ENCODE results near the gene SLC25A22.

Gene SLC25A22

GRCh38 chr11:821512-822371 is 23.7 kb upstream of the SLC25A22 start:
- DNase-seq, result peak; percentile 69

DNA sequence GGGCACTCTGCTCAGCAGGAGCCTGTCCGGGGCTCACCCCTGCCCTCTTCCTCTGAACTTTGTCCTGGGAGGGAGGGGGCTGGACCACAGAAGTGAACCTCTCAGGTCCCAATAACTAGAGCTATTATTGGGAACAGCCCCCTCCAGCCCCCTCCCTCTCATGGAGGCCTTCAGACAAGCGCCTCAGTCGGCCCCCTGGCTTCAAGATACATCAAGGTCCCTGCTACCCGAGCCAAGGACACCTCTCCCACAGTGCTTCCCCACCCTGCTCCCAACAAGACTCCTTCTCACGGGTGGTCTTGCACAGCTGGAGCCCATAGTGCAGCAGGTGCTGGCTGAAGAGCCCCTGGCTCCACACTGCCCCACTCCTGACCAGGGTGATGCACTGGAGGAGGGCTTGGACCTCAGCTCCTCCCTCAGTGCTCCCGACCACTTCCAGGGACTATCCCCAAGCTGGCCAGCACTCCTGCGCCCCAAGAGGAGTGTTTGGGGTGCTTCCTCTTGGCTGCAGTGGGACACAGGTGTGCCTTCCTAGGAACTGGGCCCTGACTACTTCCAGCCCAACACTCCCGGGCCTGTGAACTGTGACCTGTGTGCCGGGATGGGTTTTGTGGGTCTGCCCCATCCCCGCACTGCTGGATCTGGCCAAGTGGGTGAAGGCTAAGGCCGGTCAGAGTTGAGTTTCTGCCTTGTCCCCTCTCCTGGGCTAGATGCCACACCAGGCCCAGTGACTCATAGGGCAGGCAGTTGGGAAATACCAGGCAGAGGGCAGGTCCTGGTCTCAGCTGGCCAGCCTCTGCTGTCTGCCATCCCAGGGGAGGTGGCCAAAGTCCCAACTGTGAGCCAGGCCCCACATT is 22.8 kb upstream of the SLC25A22 start:
- DNase-seq, result no peak

- DNase-seq, result peak; percentile 98
Observed at GRCh38 chr11:819943-820649, 22.0 kb upstream of the SLC25A22 start.

GRCh38 chr11:819129-819931 is 21.2 kb upstream of the SLC25A22 start:
- DNase-seq, result peak; percentile 96

DNA sequence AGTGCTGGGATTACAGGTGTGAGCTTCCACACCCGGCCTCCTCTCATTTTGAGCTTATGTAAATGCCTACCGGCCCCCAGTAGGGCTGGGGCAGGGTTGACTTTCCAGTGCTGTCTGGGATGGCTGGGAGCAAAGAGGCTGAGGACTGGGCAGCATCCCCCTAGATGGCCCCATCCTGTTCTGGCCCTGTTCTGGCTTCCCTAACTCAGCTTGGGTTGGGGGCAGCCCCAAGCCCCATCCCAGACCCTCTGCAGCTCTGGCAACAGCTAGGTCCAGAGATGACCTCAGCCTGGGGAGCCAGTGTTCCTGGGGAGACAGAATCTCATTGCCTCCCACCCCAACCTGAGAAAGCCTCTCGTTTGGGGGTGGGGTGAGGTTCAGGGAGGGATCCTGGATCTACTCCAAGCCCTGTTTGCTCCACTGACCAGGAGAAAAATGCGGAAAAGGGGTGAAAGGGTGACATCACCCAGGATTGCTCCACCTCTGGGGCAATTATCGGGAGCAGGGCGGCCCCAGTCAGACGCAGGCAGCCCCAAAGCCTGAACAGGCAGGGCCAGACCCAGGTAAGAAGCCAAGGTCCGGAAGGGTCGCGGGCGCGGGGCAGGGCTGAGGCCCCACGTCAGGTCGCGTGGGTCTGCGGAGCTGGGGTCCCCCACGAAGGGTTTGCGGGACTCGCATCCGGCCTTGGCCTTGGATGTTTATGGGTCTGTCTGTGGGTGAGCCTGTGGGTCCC is 20.5 kb upstream of the SLC25A22 start, which contains the start of gene PNPLA2:
Gene PNPLA2, plus strand, starts transcription at position 519 of the 733 bp plus-strand sequence. CDS start 805 bp downstream, outside the sequence.
- no peak for DNase-seq

DNA sequence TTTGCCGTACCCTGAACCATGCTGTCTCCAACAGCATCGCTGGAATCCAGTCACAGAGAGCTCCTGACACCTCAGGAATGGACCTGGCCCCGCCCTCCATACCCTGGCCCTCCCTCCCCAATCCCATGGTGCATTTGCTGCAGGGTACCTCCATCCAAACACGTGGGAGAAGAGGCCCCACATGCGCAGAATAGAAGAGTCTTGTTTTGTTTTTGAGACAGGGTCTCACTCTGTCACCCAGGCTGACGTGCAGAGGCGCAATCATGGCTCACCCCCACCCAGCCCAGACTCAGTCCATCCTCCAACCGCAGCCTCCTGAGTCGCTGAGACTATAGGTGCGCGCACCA is 18.3 kb upstream of the SLC25A22 start:
- DNase-seq, result no peak

DNA sequence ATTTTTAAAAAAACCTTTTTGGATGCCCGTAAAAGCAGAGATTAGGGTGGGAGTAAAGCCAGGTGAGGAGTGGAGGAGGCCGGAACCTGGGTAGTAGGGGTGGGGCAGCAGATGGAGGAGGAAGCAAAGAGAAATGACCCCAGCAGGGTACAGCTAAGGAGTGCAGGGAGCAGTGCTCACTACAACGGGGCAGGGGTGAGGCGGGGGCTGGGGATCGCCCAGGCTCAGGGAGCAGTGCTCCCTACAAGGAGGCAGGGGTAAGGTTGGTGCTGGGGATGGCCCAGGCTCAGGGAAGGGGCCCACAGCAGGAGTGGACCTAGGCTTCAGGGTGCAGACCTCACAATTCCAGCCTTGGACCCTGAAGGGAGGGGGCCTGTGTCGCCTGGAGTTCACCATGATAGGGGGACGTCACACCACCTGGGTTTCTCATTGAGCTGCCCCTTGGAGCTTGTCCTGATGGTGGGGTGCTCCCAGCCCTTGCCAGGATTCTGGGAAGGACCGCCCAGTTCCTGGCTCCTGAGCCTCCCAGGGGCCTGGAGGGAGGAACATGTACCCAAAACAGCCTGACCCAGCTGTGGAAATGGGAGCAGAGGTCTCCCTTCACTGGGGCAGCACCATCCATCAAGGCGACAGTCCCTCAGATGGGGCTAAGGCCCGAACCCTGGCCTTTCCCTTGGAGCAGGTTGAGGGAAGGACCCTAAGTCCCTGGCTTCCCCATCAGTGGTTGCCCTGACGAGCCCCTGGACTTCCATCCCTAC is 17.8 kb upstream of the SLC25A22 start:
- DNase-seq, result no peak

DNA sequence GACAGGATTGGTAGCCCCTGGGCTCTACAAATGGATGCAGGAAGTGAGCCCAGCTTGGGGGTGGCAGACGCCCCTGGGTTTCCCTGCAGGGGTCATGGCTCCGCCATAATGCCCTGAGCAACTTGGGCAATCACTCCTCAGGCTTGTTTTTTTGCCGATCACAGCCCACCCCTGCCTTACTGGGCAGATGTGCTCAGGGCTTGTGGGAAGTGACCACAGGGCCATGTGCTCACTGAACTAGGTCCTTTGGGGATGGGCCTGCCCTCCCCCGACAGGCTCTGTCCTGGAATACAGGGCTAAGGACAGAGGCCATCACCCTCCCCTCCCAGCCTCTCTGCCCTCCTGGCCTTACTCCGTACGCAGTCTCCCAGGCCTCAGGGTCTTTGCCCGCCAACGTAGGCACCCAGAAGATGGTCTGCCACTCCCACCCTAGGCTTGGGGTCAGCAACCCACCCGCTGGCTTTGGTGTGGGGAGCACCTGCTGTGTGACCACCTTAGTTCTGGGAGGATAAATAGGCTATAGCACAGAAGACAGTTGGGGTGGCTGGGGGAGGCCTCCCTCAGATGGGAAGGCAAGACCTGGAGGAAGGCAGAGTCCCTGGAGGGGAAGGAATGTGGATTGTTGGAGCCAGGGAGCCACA is 15.5 kb upstream of the SLC25A22 start:
- no peak for DNase-seq

GRCh38 chr11:813072-813455 is 15.0 kb upstream of the SLC25A22 start:
- DNase-seq, result no peak

DNA sequence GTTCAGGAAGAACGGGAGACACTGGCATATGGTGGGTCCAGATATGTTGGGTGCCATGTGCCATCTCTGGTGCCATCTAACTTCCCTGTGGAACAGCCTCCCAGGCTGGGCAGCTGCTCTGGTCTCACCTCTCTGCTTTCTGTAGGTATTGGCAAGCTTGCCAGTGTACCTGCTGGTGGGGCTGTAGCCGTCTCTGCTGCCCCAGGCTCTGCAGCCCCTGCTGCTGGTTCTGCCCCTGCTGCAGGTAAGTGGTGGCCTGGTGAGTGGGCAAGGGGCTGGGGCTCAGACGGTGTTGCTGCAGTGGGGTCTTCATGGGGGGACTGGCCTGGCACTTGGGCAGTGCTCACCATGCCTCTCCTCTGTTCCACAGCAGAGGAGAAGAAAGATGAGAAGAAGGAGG is 14.3 kb upstream of the SLC25A22 start:
- DNase-seq, result no peak

DNA sequence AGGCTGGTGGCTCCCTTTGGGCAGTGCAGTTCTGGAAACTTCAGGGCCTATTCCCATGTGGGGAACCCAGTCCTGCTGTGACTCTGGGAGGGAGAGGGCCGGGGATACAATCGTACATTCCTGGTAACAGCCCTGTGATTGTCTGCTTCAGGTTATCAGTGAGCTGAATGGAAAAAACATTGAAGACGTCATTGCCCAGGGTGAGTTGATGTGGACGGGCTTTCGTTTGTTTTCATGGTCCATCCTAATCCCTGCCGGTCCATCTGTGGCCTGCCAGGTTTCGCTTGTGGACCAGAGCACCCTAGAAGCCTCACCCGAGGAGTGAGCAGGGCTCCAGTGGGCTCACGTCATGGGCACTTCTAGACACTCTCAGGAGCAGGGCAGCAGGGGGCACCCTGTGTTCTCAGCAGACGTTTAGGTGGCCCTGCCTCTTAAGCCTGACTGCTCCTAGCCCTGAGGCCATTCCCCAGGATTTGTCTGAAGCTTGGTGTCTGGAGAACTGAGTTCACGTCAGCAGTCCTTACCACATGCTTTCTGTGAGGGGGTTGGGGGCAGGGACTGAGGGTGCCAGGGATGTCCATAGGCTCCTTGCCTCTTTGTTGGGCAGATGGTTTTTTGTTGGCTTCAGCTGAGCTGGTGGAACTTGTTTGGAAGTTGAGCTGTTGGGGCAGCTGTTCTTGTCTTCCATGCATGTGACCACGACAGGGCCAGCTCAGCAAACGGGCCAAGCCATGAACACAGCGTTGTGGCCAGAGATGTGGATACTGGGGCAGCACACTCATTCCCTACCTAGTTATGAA is 13.6 kb upstream of the SLC25A22 start:
- peak; percentile 69 for DNase-seq

DNA sequence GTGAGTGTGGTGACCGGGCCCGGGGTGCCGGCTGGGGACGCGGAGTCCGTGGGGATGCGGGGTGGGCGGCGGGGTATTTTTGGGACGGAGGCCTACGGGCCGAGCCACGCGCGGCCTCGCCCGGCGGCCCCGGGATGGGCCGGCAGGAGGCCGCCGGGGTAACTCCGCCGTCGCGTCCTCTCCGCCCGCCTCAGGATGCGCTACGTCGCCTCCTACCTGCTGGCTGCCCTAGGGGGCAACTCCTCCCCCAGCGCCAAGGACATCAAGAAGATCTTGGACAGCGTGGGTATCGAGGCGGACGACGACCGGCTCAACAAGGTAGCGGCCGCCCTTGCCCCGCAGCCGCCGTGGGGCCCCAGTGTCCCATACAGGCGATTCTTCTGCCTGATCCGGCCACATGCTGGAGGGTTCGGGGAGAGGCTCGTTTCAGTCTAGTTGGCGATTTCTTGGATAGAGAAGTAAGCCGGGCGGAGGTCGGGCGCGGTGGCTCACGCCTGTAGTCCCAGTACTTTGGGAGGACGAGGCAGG is 12.0 kb upstream of the SLC25A22 start:
- DNase-seq, result no peak

GRCh38 chr11:809287-810039 is 11.4 kb upstream of the SLC25A22 start, which contains the start of gene RPLP2:
RPLP2 (plus strand) TSS chr11:809967; CDS start chr11:810235, 268 bp downstream.
- peak; percentile 98 for DNase-seq

GRCh38 chr11:808427-809286 is 10.6 kb upstream of the SLC25A22 start:
- peak; percentile 68 for DNase-seq

DNA sequence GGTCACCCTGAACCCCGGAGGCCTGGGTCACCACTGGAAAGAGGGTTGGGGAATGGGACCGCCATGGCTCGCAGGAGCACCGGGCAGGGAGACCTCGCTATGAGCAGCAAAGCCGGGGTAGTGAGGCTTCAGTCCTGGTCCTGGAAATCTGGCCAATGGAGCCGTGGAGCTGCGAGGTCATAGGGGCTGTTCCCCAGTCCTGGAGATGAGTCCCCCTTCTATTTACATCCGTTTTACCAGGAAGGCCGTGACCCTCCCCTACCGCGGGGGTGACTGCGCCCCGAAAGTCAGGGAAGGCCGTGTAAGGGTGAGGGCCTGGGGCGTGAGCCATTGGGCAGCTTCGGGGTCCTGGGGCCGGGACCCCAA is 6.5 kb upstream of the SLC25A22 start:
- no peak for DNase-seq

DNA sequence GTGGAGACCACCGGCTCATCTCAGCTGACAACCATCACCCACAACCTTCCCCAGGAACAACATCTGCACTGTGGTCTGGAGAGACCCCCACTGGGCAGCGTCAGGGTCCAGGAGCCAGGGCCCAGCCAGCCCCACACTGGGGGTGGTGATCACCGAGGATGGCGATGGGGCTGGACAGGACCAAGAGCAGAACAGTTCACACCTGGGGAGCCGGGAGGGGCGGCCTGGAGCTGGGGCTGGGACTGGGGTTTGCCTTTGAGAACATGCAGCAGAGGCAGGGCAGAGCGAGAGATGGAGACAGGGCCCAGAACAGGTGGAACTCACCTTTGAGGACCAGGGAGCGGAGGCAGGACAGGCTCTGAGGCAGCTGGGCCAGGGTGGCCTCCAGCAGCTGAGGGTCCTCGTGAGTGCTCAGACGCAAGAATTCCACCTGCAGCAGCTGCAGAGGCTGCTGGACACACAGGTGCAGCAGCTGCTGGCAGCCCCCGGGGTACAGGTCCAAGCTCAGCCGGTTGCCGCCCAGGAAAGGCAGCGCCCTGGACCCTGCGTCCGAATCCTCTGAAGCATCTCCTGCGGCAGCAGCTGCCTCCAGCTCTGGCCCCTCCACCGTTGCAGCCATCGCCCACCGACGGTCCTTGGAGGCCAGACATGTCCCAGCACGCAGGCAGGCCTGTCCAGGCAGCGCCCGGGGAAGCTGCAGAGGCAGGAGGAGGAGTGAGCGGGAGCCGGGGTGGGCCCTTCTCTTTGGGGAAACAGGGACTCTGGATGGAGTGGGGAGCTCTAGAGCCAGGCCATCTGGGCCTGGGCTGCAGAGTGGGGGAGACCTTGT is 5.9 kb upstream of the SLC25A22 start:
- peak; percentile 35 for DNase-seq

DNA sequence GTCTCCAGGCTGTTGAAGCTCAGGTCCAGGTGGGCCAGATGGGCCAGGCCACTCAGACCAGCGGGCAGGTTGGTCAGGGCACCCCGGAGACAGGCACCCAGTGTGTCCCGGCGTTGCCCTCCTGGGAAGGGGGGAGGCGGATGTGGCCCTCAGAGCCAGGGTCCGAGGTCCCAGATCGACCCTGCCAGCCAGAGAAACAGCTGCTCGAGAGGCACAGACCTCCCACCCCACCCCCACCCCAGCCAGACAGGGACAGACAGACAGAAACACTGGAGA is 5.3 kb upstream of the SLC25A22 start:
- DNase-seq, result no peak

All from hematopoietic multipotent progenitor cell treated with erythropoietin and hydrocortisone succinate and interleukin-3 and kit ligand, for 6 days (in vitro differentiated cells).